GM23338 (cell line): ENCODE results near the gene CYSRT1.

ENCODE experiments used
- CREB1 ChIP-seq: fragments of 250-450 bp; sonication (Bioruptor Pico); IDR thresholded peaks from 2 replicates; pipeline ENCODE4 v1.5.0; 2020; ENCODE audit warnings: low read depth, mild to moderate bottlenecking, moderate library complexity
- CTCF ChIP-seq, 2 experiments: fragments of 200-600 bp in 1 of 2; sonication (generic) in 1 of 2; conservative IDR thresholded peaks; 2 replicates each; pipeline versions ENCODE4 v1.5.1 to v1.6.1; 2016 to 2017; ENCODE audit warnings: antibody characterized with exemption in 2 of 2, low read depth in 2 of 2, mild to moderate bottlenecking in 2 of 2, moderate library complexity in 1 of 2
- EZH2 ChIP-seq: fragments of 200-600 bp; sonication (generic); IDR thresholded peaks from one replicate; pipeline ENCODE4 v1.8.0; 2017; ENCODE audit warnings: antibody characterized with exemption, mild to moderate bottlenecking, low read depth; ENCODE audit not compliant: unreplicated experiment
- EZH2phosphoT487 ChIP-seq: fragments of 200-600 bp; sonication (generic); IDR thresholded peaks from one replicate; pipeline ENCODE4 v1.8.1; 2018; ENCODE audit warnings: antibody characterized with exemption; ENCODE audit not compliant: unreplicated experiment
- JUNB ChIP-seq: IDR thresholded peaks from one replicate; pipeline ENCODE4 v1.6.1; 2016; ENCODE audit warnings: antibody characterized with exemption; ENCODE audit not compliant: unreplicated experiment
- NANOG ChIP-seq: IDR thresholded peaks from 2 replicates; pipeline ENCODE4 v1.6.1; 2016; ENCODE audit warnings: antibody characterized with exemption, borderline replicate concordance
- POLR2AphosphoS5 ChIP-seq: IDR thresholded peaks from 2 replicates; pipeline ENCODE4 v1.6.1; 2016; ENCODE audit warnings: antibody characterized with exemption, low read depth
- STAT1 ChIP-seq: IDR thresholded peaks from one replicate; pipeline ENCODE4 v1.6.1; 2016; ENCODE audit warnings: antibody characterized with exemption; ENCODE audit not compliant: unreplicated experiment
- ZNF114 ChIP-seq: fragments of 250-450 bp; sonication (Bioruptor Pico); IDR thresholded peaks from 2 replicates; pipeline ENCODE4 v1.5.0; 2020; ENCODE audit warnings: mild to moderate bottlenecking, moderate library complexity
- TF ChIP-seq, protein P1 (sequence below): IDR thresholded peaks from 2 replicates; pipeline ENCODE4 v1.6.1; 2016; ENCODE audit warnings: antibody characterized with exemption
- TF ChIP-seq, protein P2 (sequence below): IDR thresholded peaks from one replicate; pipeline ENCODE4 v1.6.1; 2018; ENCODE audit warnings: antibody characterized with exemption; ENCODE audit not compliant: unreplicated experiment
- TF ChIP-seq, protein P3 (sequence below): fragments of 250-450 bp; sonication (Bioruptor Pico); IDR thresholded peaks from 2 replicates; pipeline ENCODE4 v1.5.0; 2020; ENCODE audit warnings: mild to moderate bottlenecking, moderate library complexity

GRCh38 chr9:137186385-137186784, 38.6 kb upstream of the CYSRT1 start:
- TF ChIP-seq, protein P1, sequence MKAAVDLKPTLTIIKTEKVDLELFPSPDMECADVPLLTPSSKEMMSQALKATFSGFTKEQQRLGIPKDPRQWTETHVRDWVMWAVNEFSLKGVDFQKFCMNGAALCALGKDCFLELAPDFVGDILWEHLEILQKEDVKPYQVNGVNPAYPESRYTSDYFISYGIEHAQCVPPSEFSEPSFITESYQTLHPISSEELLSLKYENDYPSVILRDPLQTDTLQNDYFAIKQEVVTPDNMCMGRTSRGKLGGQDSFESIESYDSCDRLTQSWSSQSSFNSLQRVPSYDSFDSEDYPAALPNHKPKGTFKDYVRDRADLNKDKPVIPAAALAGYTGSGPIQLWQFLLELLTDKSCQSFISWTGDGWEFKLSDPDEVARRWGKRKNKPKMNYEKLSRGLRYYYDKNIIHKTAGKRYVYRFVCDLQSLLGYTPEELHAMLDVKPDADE, result no peak
- TF ChIP-seq POLR2AphosphoS5, result no peak
- TF ChIP-seq CTCF (conservative IDR thresholded peaks at IDR 0.05; ENCODE audit: low read depth in 2 of 2), result no peak
- TF ChIP-seq, protein P2, sequence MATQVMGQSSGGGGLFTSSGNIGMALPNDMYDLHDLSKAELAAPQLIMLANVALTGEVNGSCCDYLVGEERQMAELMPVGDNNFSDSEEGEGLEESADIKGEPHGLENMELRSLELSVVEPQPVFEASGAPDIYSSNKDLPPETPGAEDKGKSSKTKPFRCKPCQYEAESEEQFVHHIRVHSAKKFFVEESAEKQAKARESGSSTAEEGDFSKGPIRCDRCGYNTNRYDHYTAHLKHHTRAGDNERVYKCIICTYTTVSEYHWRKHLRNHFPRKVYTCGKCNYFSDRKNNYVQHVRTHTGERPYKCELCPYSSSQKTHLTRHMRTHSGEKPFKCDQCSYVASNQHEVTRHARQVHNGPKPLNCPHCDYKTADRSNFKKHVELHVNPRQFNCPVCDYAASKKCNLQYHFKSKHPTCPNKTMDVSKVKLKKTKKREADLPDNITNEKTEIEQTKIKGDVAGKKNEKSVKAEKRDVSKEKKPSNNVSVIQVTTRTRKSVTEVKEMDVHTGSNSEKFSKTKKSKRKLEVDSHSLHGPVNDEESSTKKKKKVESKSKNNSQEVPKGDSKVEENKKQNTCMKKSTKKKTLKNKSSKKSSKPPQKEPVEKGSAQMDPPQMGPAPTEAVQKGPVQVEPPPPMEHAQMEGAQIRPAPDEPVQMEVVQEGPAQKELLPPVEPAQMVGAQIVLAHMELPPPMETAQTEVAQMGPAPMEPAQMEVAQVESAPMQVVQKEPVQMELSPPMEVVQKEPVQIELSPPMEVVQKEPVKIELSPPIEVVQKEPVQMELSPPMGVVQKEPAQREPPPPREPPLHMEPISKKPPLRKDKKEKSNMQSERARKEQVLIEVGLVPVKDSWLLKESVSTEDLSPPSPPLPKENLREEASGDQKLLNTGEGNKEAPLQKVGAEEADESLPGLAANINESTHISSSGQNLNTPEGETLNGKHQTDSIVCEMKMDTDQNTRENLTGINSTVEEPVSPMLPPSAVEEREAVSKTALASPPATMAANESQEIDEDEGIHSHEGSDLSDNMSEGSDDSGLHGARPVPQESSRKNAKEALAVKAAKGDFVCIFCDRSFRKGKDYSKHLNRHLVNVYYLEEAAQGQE, result no peak
- no peak for TF ChIP-seq EZH2phosphoT487
- TF ChIP-seq EZH2, result no peak
- TF ChIP-seq JUNB, result no peak
- no peak for TF ChIP-seq STAT1
- no peak for TF ChIP-seq NANOG
- TF ChIP-seq, protein P3, sequence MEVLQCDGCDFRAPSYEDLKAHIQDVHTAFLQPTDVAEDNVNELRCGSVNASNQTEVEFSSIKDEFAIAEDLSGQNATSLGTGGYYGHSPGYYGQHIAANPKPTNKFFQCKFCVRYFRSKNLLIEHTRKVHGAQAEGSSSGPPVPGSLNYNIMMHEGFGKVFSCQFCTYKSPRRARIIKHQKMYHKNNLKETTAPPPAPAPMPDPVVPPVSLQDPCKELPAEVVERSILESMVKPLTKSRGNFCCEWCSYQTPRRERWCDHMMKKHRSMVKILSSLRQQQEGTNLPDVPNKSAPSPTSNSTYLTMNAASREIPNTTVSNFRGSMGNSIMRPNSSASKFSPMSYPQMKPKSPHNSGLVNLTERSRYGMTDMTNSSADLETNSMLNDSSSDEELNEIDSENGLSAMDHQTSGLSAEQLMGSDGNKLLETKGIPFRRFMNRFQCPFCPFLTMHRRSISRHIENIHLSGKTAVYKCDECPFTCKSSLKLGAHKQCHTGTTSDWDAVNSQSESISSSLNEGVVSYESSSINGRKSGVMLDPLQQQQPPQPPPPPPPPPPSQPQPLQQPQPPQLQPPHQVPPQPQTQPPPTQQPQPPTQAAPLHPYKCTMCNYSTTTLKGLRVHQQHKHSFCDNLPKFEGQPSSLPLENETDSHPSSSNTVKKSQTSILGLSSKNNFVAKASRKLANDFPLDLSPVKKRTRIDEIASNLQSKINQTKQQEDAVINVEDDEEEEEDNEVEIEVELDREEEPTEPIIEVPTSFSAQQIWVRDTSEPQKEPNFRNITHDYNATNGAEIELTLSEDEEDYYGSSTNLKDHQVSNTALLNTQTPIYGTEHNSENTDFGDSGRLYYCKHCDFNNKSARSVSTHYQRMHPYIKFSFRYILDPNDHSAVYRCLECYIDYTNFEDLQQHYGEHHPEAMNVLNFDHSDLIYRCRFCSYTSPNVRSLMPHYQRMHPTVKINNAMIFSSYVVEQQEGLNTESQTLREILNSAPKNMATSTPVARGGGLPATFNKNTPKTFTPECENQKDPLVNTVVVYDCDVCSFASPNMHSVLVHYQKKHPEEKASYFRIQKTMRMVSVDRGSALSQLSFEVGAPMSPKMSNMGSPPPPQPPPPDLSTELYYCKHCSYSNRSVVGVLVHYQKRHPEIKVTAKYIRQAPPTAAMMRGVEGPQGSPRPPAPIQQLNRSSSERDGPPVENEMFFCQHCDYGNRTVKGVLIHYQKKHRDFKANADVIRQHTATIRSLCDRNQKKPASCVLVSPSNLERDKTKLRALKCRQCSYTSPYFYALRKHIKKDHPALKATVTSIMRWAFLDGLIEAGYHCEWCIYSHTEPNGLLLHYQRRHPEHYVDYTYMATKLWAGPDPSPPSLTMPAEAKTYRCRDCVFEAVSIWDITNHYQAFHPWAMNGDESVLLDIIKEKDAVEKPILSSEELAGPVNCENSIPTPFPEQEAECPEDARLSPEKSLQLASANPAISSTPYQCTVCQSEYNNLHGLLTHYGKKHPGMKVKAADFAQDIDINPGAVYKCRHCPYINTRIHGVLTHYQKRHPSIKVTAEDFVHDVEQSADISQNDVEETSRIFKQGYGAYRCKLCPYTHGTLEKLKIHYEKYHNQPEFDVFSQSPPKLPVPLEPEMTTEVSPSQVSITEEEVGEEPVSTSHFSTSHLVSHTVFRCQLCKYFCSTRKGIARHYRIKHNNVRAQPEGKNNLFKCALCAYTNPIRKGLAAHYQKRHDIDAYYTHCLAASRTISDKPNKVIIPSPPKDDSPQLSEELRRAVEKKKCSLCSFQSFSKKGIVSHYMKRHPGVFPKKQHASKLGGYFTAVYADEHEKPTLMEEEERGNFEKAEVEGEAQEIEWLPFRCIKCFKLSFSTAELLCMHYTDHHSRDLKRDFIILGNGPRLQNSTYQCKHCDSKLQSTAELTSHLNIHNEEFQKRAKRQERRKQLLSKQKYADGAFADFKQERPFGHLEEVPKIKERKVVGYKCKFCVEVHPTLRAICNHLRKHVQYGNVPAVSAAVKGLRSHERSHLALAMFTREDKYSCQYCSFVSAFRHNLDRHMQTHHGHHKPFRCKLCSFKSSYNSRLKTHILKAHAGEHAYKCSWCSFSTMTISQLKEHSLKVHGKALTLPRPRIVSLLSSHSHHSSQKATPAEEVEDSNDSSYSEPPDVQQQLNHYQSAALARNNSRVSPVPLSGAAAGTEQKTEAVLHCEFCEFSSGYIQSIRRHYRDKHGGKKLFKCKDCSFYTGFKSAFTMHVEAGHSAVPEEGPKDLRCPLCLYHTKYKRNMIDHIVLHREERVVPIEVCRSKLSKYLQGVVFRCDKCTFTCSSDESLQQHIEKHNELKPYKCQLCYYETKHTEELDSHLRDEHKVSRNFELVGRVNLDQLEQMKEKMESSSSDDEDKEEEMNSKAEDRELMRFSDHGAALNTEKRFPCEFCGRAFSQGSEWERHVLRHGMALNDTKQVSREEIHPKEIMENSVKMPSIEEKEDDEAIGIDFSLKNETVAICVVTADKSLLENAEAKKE (CRISPR knock-in tag), result no peak
- no peak for TF ChIP-seq CREB1 (CRISPR knock-in tag)
- no peak for TF ChIP-seq ZNF114 (CRISPR knock-in tag)
